Measurements from ENCODE around the gene NDUFS8. TPM values are rescaled to one million over a fixed set of nuclear protein-coding genes. Genes with fewer than 3 reads are reported as not detected.

Gene NDUFS8
- total RNA-seq, 1 experiment from 2014 or later = 214 TPM

GRCh38 chr11:68040101-68040956 is 9.8 kb downstream of the NDUFS8 start:
- Histone ChIP-seq H3K4me1 (ENCODE audit: insufficient read depth, low read length) (no peaks in the 10 kb centered on the region; the same call in 1 of the 2 replicates), H3K27me3 (ENCODE audit: insufficient read depth, low read length) (no peaks in the 10 kb centered on the region)

More at GRCh38 chr11:68040101-68040956, 9.8 kb downstream of the NDUFS8 start:
- Histone ChIP-seq H3K18ac (ENCODE audit: insufficient read length, low read depth, low read length) (peak overlapping the region; percentile 53), H3K23me2 (ENCODE audit: insufficient read length, low read depth, low read length, poor library complexity, severe bottlenecking) (no peaks in the 10 kb centered on the region), H4K20me1 (ENCODE audit: control insufficient read depth, insufficient read depth, insufficient read length) (no peaks in the 10 kb centered on the region), H3K27ac (ENCODE audit: insufficient read length, low read depth, low read length) (no peak overlapping the region), H3K79me1 (ENCODE audit: insufficient read depth, low read depth, low read length, poor library complexity, severe bottlenecking) (no peaks in the 10 kb centered on the region), H2BK12ac (ENCODE audit: insufficient read length, low read depth, low read length) (no peak overlapping the region), H3K9me3 (ENCODE audit: control insufficient read depth, low read depth, low read length) (no peaks in the 10 kb centered on the region), H3K23ac (ENCODE audit: insufficient read length, low read depth, low read length) (no peak overlapping the region), H3K14ac (ENCODE audit: insufficient read depth, low read length) (0 out of 2 replicates have a peak overlapping the region, but pooled peaks have one; percentile 33), H2BK15ac (ENCODE audit: low read depth, low read length) (no peak overlapping the region), H3K9ac (ENCODE audit: extremely low read depth, insufficient read length, low read length) (no peak overlapping the region), H2BK20ac (ENCODE audit: low read depth, low read length, poor library complexity, severe bottlenecking) (no peak overlapping the region), H3K79me2 (ENCODE audit: insufficient read depth, low read length) (no peaks in the 10 kb centered on the region), H3K4ac (ENCODE audit: low read depth, low read length) (no peak overlapping the region), H2BK120ac (ENCODE audit: low read depth, low read length, poor library complexity, severe bottlenecking) (no peak overlapping the region), H2AK5ac (ENCODE audit: insufficient read length, low read length) (no peak overlapping the region), H2BK5ac (ENCODE audit: insufficient read length, low read length) (no peak overlapping the region), H3K4me2 (ENCODE audit: insufficient read depth, insufficient read length, low read length) (no peak overlapping the region), H4K8ac (replicated peaks; ENCODE audit: insufficient read length, low read depth, low read length) (no peak overlapping the region), H4K91ac (ENCODE audit: insufficient read length, low read depth, low read length) (no peak overlapping the region), H3T11ph (ENCODE audit: low read length) (no peak overlapping the region), H3K56ac (ENCODE audit: insufficient read length, low read depth, low read length) (no peak overlapping the region), H2AFZ (ENCODE audit: low read length) (no peak overlapping the region), H4K5ac (ENCODE audit: insufficient read length, low read depth, low read length) (no peak overlapping the region)
- Mint-ChIP-seq H3K4me3 (peak overlapping the region; percentile 39 to 66; a peak in 4 of 5 replicates), H3K36me3 (ENCODE audit: insufficient read depth in 1 of 3, low read depth in 3 of 3) (peaks cover 0 to 3% (median 0%) of the 10 kb centered on the region in 3 experiments; a peak in 2 of 7 replicates), H3K9me3 (no peaks in the 10 kb centered on the region), H3K27ac (peak overlapping the region; percentile 55 to 72 (median 64); a peak in 4 of 7 replicates), H3K4me1 (peaks cover 7 to 9% of the 10 kb centered on the region in 2 experiments), H3K27me3 (ENCODE audit: low read depth) (no peaks in the 10 kb centered on the region)
- WGBS (ENCODE audit: extremely low coverage, insufficient read length, low lambda C conversion rate) = no CpG with 5 or more reads among the region's 22 CpGs
- DNase-seq = peak; percentile 76
- no peak for TF ChIP-seq CTCF (conservative IDR thresholded peaks at IDR 0.05)
